ENCODE data around the gene BCL7A.

Gene BCL7A

DNA sequence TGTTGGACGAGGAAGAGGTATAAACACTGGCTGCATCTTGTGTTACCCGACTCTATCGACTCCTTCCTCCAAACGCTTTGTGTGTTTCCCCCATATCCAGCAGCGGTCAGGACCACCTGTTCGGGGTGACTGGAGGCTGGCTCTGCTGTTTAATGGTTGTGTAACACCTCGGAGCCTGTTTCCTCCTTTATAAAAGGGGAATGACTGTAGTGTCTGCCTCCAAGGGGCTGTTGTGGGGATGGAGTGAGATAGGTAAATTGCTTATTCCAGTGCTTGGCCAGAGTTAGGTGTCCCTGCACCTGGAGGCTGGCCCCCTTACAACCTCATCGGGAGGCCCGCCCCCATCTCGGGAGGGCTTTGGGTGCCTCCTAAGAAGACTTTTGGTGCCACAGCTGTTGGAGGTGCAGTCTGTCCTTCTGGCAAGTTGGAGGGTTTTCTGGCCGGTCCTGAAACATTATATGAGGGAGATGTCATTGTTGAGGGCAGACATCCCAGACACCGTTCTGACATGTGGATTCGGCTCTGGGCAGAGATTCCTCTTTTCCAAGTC lies 57.9 kb downstream of the BCL7A start:
- no peak for DNase-seq

DNA sequence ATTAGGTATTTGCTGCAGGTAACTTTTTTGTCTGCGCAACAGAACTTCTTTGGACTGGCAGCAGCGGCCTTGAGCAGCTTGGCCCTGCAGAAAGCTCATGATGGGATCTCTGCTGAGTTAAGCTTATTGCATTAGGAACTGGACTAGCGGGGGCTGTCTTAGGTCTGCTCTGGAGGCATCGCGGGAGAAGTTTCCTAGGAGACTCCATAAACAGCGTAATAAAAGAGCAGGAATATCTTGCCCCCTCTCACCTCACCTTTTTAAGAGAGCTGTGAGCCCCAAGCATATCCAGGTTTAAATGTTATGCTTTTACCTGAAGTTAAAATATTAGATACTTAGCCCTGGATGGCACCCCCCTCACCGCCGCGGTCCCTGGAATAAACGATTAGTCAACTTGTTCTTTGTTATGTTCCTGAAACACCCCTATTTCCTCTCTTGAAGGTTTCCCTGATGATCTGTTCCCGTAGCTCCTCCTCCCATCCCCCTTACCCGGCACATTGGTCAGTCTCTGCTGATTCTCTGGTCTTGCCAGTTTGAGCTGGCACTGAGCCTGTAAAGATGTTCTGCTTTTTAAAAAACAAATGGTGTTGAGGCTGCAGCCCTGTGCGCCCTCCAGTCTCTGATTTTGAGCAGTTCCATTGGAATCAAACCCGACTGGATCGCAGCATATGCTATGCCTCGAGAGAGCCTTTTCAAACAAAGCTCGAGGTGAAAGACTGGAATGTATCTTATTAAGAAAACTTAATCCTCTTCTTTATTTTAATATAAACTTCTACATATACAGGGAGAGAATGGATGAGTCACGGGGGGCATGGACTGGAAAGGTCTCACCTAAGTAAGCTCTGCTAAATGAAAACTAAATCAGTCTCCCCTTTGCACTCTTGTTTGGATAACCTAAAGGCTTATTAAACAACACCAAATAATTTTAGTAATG lies 58.7 kb downstream of the BCL7A start:
- DNase-seq, result no peak

DNA sequence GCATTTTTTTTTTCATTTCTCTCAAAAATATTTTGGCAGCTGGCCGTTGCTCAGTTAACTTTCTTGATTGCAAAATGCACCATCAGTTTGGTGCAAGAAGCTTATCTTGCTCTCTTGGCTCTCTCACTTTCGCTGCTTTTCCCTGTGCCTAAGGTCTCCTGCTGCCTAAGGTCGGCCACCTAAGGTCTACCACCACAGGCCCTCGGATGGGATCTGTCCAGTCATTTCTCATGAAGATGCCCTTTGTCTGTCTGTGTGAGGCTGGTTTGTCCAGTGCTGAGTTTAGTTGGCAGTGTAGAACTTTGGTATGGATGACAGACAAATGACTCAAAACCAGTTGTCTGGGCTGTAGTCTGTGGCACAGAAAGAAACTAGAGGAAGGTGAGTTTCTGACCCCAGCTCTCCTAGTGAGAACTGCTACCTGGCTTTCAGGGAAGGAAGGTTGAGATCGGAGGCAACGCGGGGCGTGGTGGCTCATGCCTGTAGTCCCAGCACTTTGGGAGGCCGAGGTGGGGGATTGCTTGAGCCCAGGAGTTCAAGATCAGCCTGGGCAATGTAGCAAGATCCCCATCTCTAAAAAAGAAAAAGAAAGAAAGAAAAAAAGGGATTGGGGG lies 59.5 kb downstream of the BCL7A start:
- no peak for DNase-seq

DNA sequence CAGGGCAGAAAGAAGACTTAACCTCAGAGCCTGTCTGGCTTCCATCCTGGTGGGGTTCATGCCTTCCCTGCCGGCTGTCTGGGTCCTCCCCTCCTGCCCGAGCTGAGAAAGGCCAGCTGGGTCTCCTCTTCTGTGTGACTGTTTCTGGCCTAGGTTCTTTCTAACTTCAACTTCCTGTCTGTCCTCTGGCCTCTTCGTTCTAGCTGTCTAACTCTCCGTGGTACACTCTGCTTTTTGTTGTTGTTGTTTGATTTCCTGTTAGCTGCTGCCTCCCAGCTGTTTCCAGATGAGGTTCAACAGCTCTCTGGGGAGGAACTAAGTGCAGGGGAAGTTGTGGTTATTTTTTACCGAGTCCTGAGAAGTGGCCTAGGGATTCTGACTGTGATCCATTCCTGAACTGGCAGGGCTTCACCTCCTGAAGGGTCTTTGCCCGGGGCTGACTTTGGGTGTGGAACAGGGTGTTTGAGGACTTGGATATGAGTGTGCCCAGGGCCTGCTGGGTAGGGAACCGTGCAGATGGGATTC lies 60.1 kb downstream of the BCL7A start:
- peak; percentile 60 for DNase-seq

DNA sequence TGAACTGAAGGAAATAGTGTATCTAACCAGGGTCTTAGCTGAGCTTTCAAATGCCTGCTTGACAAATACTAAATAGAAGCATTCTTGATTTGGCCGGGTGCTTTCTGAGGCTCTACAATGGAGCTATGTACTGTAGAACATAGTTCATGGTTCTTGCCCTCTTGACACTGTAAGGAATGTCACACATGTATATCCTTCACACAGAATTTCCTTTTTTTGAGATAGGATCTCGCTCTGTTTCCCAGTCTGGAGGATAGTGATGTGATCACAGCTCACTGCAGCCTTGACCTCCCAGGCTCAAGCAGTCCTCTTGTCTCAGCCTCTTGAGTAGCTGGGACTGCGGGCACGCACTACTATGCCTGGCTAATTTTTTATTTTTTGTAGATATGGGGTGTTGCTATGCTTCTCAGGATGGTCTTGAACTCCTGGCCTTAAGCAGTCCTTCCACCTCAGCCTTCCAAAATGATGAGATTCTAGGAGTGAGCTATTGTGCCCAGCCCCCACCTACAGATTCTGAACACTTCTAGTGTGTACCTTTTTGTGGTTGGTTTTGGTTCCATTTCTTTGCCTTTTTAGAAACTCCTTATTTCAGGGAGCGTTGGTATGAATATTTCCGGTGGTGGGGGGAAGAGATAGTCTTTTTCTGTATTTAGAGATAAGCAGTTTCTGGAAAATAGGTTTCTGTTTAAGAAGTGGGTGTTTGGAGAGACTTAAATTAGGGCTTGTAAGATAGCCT lies 61.1 kb downstream of the BCL7A start:
- DNase-seq, result no peak

DNA sequence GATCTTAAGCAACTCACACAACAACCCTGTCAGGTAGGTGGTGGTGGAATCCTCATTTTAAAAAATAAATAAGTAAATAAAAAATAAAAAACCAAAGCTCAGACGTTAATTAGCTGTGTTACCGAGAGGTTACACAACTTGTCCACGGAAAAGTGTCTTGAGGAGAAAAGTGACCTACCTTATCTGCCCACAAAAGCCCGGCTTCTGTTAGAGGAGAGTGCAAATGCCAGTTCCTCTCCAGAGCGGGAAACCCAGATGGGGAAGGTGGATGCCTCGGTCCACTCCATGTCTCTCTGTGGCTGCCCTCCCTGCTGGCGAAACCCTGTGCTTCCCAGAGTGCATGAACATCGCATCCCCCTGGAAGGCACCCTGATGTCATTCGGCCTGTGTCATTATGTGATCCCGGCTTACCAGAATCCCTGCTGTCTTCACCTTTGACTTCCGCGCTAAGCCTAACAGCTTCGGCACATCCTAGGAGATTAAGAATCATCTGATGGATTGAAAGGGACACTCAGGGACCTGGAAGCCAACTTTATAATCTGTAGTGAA lies 63.2 kb downstream of the BCL7A start:
- DNase-seq, result no peak

DNA sequence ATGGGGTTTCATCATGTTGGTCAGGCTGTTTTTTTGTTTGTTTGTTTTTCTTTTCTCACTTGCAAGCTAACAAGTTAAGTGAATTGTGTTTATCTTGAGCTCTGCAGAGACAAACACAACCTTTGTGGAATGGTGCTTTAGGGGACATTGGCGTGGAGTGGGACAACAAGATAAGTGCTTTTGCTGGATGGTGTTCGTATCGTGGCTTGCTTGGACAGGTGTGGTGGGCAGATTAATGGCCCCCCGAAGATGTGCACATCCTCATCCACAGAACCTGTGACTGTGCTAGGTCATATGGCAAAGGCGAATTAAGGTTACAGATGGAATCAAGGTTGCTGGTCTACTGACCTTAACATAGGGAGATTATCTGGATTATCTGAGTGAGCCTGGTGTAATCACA lies 63.9 kb downstream of the BCL7A start:
- no peak for DNase-seq

DNA sequence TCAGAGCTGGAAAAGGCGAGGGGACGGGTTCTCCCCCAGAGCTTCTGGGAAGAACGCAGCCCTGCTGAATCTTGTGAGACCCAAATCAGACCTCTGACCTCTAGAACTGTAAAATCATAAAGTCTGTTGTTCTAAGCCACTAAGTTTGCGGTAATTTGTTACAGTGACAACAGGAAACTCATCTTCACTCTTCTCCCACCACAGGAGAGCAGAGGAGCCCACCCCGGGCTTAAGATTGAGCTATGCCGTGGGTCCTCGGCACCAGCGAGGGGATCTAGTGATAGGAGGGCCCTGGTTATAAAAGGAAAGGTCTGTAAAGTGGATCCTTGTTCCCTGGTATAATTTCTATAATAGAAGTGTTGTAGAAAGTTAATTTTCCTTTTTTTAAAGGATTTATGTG lies 64.4 kb downstream of the BCL7A start:
- no peak for DNase-seq

DNA sequence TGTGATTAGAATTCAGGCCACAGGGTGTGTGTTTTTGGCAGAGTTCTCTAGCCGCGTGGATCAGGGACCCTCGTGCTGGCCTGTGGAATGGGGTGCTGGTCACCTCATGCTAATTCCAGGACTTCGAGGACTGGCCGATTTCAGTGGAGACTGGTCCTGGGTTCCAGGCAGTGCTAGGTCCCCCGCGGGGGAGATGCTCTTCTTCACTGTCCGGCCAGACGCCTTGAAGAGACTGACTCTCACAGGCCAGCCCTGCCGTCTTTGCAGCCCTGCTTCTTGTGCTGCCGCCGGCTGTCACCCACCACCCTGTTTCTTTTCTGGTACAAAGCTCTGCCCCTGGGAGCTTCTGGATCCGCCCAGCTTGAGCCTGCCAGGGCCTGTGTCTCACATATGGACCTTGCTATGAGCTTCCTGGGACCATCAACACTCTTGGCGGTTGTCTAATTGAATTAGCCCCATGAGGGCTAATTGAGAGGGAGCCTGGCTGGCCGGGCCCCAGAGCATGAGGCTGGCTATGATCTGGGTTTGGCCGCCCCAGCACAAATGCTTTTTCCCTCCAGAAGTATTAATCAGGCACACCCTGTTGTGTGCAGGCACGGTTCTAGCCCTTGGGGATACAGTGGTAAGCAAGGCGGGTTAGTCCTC lies 65.1 kb downstream of the BCL7A start:
- DNase-seq, result no peak

DNA sequence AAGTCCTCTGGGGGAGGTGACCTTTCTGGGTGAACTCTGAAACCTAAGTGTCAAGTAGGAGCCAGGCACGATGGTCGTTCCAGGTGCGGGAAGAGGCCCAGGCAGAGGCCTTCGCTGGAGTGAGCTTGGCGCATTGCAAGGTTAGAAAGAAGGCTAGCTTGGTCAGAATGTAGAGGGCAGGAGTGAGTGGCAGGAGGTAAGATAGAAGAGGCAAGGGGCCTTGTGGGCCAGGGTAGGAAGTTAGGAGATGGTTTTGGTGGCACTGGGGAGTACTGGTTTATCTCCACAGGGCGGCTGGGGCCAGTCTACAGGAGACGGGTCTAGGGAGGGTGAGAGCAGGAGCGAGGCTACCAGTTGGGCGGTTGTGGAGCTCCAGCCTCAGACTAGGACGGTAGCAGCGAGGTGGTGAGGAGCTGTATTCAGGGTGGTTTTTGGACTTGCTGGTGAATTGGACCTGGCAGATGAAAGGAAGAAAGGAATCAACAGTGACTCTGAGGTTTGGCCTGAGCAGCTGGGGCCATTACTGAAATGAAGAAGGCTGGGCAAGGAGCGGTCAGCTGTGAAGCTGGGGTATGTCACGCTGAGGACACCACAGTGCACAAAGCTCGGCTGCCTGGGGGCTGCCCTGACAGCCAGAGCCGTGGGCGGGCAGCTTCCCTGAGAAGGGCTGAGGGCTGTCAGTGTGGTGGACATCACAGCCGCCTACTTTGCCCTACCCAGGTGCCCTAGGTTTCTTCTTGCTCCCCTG lies 65.9 kb downstream of the BCL7A start:
- no peak for DNase-seq

DNA sequence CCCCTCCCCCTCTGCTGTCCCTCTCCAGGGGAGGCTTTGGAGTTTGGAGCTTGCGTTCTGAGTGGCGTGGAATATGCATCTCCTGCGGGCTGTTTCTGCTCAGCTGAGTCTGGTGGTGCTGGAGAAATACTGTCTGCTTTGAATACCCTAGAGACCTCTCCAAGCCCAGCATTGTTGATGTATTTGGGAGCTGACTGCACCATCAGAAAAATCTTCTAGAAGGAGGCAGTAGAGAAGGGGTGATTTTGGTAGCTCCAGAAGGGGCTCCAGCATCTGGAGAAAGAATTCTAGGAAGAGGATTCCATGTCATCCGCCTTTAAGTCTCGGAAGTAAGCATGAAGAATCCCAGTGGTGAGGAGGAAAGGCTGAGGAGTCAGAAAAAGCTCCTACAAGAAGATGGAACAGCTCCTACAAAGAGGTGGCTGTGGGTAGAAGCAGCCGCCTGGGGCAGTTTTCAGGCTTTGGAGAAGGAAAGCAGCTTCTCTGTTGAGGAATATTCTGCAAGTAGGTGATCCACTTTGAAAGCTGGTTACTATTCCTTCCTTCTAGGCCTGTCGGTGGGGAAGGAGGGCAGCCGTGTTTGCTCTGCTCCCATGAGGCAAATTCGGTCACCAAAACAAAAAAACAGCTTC lies 66.6 kb downstream of the BCL7A start:
- DNase-seq, result no peak

DNA sequence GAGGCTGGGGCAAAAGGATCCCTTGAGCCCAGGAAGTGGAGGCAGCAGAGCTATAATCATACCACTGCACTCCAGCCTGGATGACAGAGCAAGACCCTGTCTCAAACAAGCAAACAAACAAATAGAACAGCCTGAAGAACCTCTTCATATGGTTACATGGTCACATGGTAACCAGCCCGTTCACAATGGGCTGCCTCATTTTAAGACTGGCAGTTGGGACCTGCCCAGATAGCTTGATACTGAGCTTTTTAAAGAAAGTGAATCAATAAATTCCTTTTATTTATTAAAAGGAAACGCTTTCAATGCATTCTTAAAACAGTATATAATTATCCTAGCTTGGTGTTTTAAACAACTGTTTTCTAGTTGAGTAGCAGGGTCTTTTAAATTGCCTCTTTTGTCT lies 67.4 kb downstream of the BCL7A start:
- no peak for DNase-seq

DNA sequence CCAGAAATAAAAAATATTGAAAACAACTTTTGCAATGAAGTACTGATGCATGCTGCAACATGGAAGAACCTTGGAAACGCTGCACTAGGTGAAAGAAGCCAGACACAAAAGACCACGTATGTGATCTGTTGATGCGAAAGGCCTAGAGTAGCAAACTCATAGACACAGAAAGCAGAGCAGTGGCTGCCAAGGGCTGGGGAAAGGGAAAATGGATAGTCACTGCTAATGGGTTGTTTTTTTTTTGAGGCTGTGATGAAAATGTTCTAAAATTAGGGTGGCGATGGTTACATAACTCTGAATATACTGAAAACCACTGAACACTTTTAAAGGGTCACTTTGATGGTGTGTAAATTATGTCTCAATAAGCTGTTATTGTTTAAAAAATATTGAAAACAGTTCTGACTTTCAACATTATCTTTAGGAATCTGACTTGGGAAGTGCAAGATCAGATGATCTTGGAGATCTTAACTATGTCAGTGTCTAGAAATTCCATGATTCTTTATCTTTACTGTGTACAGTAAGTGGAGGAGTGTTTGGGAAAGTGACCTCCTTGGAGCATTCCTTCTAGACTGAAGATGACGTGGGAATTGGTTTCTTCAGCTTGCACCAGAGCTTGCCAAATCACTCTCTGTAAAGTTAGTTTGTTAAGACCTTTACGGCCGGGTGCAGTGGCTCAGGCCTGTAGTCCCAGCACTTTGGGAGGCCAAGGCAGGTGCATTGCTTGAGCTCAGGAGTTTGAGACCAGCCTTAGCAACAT lies 69.3 kb downstream of the BCL7A start:
- no peak for DNase-seq

DNA sequence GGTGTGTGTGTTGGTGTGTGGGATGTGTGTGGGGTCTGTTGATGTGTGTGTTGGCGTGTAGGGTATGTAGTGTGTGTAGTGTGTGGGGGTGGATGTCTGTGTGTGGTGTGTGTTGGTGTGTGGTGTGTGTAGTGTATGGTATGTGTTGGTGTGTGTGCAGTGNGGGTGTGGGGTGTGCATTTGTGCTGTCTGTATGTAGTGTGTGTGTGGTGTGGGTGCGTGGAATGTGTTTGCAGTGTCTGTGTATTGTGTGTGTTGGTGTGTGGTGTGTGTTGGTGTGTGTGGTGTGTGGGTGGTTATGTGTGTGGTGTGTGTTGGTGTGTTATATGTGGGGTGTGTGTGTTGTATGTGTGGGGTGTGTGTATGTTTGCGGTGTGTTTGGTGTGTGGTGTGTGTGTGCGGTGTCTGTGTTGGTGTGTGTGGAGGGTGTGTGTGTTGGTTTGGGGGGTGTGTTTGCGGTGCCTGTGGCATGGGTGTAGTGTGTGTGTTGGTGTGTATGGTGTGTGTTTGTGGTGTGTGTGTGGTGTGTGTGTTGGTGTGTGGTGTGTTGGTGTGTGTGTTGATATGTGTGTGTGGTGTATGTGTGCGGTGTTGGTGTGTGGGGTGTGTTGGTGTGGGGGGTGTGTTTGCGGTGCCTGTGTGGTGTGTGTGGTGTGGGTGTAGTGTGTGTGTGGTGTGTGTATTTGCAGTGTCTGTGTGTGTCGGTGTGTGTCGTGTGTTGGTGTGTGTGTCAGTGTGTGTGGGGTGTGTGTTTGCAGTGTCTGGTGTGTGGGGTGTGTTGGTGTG lies 71.6 kb downstream of the BCL7A start:
- DNase-seq, result no peak

DNA sequence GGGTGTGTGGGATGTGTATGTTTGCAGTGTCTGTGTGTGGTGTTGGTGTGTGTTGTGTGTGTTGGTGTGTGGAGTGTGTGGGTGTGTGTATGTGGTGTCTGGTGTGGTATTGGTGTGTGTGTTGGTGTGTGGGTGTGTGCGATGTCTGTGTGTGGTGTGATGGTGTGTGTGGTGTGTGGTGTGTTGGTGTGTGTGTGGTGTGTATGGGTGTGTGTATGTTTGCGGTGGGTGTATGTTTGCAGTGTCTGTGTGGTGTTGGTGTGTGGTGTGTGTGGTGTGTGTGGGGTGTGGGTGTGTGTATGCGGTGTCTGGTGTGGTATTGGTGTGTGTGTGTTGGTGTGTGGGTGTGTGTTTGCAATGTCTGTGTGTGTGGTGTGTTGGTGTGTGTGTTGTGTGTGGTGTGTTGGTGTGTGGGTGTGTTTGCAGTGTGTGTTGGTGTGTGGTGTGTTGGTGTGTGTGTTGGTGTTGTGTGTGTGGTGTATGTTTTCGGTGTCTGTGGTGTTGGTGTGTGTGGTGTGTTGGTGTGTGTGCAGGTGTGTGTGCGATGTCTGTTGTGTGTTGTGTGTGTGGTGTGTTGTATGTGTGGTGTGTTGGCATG lies 72.6 kb downstream of the BCL7A start:
- no peak for DNase-seq

DNA sequence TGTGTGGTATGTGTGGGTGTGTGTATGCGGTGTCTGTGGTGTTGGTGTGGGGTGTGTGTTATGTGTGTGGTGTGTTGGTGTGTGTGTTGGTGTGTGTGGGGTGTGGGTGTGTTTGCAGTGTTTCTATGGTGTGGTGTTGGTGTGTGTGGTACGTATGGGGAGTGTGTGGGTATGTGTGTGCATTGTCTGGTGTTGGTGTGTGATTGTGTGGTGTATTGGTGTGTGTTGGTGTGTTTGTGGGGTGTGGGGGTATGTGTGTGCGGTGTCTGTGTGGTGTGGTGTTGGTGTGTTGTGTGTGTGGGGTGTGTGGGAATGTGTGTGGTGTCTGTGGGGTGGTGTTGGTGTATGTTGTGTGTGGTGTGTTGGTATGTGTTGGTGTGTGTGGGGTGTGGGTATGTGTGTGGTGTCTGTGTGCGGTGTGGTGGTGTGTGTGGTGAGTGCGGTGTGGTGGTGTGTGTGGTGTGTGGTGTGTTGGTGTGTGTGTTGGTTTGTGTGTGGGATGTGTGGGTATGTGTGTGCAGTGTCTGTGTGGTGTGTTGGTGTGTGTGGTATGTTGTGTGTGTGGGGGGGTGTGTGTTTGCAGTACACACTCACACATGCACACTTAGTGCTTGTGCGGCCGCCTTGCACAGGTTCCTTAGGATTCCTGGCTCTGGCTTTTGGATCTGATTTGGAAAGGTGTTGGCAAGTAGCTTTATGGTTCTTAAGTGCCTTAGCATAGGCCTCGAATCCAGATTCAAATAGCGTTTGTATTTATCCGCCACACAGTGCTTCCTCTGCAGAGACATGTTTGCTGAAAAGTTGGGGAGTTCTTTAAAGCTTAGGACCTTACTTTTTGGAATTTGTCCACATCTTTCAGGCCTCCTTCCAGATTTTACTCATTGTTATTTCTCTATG lies 73.3 kb downstream of the BCL7A start:
- peak; percentile 33 for DNase-seq

DNA sequence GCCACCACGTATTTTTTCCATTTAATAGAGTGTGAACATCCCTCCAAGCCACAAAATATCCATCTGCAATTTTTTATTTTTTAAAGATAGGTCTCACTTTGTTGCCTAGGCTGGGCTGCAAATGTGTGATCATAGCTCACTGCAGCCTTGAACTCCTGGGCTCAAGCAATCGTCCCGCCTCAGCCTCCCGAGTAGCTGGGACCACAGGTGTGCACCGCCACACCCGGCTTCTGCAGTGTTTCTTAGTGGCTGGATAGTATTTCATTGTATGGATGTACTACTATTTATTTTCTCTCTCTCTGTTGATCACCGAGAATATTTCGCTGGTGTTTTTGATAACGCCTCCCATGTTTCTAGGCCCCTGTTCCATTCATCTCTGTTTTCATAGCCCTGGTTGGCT lies 74.3 kb downstream of the BCL7A start:
- DNase-seq, result no peak

DNA sequence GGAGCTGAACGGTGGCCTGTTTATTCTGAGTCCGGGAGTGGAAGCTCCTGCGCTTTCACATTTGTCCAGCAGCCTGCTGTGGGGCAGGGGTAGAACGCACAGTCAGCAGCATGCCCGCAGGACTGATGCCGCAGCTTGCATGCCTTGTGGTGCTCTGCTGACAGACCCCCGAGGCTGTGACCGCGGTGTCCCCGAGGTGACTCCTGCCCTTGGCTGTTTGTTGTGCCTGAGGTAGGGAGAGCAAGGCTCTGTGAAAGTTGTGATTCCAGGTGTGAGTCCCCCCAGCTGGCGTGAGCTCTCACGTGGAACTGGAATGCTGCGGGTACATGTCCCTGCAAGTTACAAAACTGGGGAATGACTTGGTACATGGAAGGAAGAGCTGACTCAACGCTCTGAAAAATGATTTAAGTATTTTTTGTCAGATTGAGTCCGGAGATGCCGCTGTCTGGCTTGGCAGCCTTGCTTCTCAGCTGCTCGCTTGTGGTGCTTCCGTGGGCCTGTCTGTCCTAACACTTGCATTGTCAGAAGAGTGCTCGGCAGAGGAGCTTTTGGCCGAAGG lies 75.0 kb downstream of the BCL7A start:
- DNase-seq, result no peak
